Measurements from ENCODE around the gene ABR.
"Not testable (repeated sequence)": the region's sequence is repeated elsewhere in the genome, so short reads cannot be mapped to it uniquely, and the experiment has no call there.

The ABR gene

GRCh38 chr17:1123921-1124715 lies 55.7 kb downstream of the ABR start:
- no peak for DNase-seq (ENCODE audit: low read depth in 1 of 2, low spot score in 1 of 2)
- TF ChIP-seq CTCF (IDR thresholded peaks at IDR 0.05; ENCODE audit: insufficient read depth, low read length): no peak
- TF ChIP-seq, protein P1, sequence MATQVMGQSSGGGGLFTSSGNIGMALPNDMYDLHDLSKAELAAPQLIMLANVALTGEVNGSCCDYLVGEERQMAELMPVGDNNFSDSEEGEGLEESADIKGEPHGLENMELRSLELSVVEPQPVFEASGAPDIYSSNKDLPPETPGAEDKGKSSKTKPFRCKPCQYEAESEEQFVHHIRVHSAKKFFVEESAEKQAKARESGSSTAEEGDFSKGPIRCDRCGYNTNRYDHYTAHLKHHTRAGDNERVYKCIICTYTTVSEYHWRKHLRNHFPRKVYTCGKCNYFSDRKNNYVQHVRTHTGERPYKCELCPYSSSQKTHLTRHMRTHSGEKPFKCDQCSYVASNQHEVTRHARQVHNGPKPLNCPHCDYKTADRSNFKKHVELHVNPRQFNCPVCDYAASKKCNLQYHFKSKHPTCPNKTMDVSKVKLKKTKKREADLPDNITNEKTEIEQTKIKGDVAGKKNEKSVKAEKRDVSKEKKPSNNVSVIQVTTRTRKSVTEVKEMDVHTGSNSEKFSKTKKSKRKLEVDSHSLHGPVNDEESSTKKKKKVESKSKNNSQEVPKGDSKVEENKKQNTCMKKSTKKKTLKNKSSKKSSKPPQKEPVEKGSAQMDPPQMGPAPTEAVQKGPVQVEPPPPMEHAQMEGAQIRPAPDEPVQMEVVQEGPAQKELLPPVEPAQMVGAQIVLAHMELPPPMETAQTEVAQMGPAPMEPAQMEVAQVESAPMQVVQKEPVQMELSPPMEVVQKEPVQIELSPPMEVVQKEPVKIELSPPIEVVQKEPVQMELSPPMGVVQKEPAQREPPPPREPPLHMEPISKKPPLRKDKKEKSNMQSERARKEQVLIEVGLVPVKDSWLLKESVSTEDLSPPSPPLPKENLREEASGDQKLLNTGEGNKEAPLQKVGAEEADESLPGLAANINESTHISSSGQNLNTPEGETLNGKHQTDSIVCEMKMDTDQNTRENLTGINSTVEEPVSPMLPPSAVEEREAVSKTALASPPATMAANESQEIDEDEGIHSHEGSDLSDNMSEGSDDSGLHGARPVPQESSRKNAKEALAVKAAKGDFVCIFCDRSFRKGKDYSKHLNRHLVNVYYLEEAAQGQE (IDR thresholded peaks at IDR 0.05; ENCODE audit: insufficient replicate concordance, low read depth): no peak
- no peak for TF ChIP-seq POLR2AphosphoS5 (IDR thresholded peaks at IDR 0.05; ENCODE audit: low read depth)
- no peak for TF ChIP-seq GABPA (IDR thresholded peaks at IDR 0.05; ENCODE audit: low read depth)
- no peak for TF ChIP-seq SPI1 (IDR thresholded peaks at IDR 0.05; ENCODE audit: borderline replicate concordance, low read depth)
- no peaks in the 10 kb centered on the region for H3K27me3 ChIP-seq (ENCODE audit: insufficient read depth, poor library complexity, severe bottlenecking)
- H3K27ac ChIP-seq (replicated peaks): no peak overlapping the region
- H3K4me3 ChIP-seq (replicated peaks; ENCODE audit: insufficient read depth, low read length): no peak overlapping the region

DNA sequence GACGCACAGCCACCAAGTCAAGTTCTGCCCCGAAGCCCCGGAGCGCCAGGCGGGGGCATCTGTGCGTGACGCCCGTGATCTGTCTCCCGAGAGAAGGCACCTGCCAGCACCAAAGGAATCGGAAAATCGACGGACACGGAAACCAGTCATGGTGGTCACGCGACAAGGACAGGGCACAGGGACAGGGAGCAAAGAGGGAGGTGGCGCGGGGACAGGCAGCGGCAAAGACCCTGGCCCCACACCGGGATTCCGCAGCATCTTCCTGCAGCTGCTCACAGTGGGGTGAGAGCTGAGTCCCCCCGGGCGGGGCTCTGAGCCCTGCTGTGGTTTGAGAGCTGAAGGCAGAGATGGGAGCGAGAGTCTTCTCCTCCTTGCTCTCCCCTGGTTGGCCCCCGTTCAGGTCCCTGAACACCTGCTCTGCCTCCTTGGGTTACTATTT lies 56.4 kb downstream of the ABR start:
- H3K27ac ChIP-seq (replicated peaks): no peak overlapping the region
- H3K4me3 ChIP-seq (replicated peaks; ENCODE audit: insufficient read depth, low read length): no peak overlapping the region
- DNase-seq (ENCODE audit: low read depth in 1 of 2, low spot score in 1 of 2): no peak
- no peaks in the 10 kb centered on the region for H3K27me3 ChIP-seq (ENCODE audit: insufficient read depth, poor library complexity, severe bottlenecking)
- TF ChIP-seq CTCF (IDR thresholded peaks at IDR 0.05; ENCODE audit: insufficient read depth, low read length): no peak
- TF ChIP-seq, protein P1 (IDR thresholded peaks at IDR 0.05; ENCODE audit: insufficient replicate concordance, low read depth): no peak
- no peak for TF ChIP-seq SPI1 (IDR thresholded peaks at IDR 0.05; ENCODE audit: borderline replicate concordance, low read depth)
- no peak for TF ChIP-seq POLR2AphosphoS5 (IDR thresholded peaks at IDR 0.05; ENCODE audit: low read depth)
- TF ChIP-seq GABPA (IDR thresholded peaks at IDR 0.05; ENCODE audit: low read depth): no peak

DNA sequence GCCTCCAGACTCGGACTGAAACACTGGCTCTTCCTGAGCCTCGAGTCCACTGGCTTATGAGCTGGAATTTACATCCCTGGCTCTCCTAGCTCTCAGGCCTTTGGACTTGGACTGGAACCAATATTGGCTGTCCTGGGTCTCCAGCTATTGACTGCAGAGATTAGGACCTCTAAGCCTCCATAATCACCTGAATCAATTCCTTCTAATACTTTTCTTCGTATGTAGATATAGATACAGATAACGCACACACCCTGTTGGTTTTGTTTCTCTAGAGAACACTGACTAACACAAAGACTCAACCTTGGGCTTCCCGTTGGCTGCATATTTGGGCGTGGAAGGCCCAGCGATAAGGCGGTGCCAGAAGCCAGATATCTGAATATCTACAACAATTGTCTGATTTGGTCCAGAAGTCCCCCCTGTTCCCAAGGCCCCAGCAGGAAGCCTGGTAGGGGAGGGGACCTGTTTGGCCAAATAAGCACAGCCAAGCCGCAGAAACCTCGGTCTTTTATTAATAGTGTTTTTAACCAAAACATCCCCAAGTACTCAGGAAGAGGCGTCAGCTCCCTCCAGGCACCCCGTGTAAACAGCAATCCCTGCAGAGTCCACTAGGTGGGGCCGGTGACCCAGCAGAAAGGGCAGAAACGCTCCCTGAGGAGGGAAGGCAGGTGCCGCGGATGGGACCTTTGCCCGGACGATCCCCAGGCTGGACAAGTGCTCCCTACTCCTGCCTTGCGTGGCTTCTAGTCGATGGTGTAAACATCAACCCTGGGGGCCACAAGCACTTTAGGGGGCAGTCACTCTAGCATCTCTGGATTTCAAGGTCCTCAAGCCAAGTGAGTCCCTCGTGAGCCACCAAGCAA lies 57.0 kb downstream of the ABR start:
- peak in 1 of 2 experiments; percentile 37 for DNase-seq (ENCODE audit: low read depth in 1 of 2, low spot score in 1 of 2)
- TF ChIP-seq CTCF (IDR thresholded peaks at IDR 0.05; ENCODE audit: insufficient read depth, low read length) (peak; percentile 33), SPI1 (IDR thresholded peaks at IDR 0.05; ENCODE audit: borderline replicate concordance, low read depth) (no peak)
- H3K27me3 ChIP-seq (ENCODE audit: insufficient read depth, poor library complexity, severe bottlenecking): no peaks in the 10 kb centered on the region
- H3K4me3 ChIP-seq (replicated peaks; ENCODE audit: insufficient read depth, low read length): no peak overlapping the region
- H3K27ac ChIP-seq (replicated peaks): no peak overlapping the region

DNA sequence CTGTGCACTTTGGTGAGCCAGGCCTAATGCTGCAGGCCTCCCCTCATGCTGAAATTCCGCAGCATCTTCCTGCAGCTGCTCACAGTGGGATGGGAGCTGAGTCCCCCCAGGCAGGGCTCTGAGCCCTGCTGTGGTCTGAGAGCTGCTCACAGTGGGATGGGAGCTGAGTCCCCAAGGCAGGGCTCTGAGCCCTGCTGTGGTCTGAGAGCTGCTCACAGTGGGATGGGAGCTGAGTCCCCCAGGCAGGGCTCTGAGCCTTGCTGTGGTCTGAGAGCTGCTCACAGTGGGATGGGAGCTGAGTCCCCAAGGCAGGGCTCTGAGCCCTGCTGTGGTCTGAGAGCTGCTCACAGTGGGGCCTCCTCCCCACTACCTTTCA lies 58.4 kb downstream of the ABR start:
- H3K27ac ChIP-seq (replicated peaks); DNase-seq (ENCODE audit: low read depth in 1 of 2, low spot score in 1 of 2); H3K27me3 ChIP-seq (ENCODE audit: insufficient read depth, poor library complexity, severe bottlenecking); H3K4me3 ChIP-seq (replicated peaks; ENCODE audit: insufficient read depth, low read length): not testable (repeated sequence)

Data from HL-60 (cell line).